HG03469 (cell line): ENCODE measurements around the gene SRGN.
"Not testable (repeated sequence)": the region's sequence is repeated elsewhere in the genome, so short reads cannot be mapped to it uniquely, and the experiment has no call there.

Source experiments
- ATAC-seq: cut with Tn5 transposase; IDR thresholded peaks from one replicate; pipeline ENCODE4 v1.9.1; 2021; ENCODE audit warnings: mild to moderate bottlenecking, moderate library complexity, moderate number of reproducible peaks; ENCODE audit not compliant: unreplicated experiment

The SRGN gene

DNA sequence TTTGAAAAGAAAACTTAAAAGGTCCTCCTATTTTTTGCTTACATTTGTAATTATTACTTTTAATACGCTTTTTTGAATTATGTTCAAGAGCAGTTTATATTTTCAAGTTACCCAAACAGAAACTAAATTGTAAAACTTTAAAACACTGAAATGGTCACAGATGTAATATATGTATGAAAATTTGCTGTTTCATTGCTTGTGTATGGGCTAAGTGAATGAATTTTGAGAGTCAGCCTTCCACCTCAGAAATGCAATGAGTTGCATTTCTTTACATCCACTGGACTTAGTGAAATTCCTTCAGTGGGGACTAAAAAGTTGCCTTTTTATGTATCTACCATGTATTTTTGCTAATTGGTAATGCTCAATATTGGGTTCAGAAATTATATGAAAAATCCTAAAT is 37.7 kb downstream of the SRGN start:
- ATAC-seq: no peak

DNA sequence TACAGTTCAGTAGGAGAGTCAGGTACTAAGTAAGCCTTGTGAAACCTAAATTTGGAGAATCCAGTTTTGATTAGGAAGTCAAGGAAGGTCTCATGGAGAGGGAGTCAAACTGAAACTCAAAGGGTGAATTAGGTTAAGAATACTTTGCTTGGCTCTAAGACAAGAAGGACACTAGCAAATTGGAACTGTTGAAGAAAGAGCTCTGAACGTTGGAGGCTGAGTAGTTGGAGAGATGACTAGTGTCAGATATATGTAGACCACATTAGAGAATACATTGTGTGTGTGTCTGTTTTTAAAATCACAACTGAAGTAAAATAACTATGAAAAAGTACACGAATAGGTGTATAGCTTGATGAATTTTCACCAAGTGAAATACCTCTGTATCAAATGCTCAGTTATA is 42.3 kb downstream of the SRGN start:
- ATAC-seq: no peak

- no peak for ATAC-seq
Measured at GRCh38 chr10:69139961-69140360, 52.1 kb downstream of the SRGN start.

DNA sequence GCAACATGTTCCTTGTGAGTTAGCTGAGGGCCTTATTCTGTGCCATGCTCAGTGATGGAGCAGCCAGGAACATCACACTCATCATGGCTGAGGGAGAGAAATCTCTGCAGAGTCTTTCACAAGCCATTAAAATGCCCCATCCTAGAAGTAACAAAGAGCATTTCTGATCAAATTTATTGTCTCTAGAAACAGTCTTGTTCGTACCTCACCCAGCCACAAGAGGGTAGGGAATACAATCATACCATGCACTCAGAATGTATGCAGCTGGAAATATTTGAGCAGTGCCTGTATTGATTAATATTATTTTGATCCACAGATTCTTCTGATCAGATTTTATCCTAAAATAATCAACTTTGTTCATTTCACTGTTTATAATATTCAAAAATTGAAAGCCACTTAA is 53.4 kb downstream of the SRGN start:
- ATAC-seq: no peak

DNA sequence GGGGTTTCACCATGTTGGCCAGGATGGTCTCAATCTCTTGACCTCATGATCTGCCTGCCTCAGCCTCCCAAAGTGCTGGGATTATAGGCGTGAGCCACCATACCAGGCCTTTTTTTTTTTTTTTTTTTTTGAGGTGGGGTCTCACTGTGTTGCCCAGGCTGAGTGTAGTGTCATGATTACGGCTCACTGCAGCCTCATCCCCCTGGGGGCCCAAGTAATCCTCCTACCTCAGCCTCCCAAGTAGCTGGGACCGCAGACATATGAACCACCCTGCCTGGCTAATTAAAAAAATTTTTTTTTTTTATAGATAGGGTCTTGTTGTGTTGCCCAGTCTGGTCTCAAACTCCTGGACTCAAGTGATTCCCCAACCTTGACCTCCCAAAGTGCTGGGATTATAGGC is 54.2 kb downstream of the SRGN start:
- not testable (repeated sequence) for ATAC-seq

- no peak for ATAC-seq
Measured at GRCh38 chr10:69142983-69143382, 55.1 kb downstream of the SRGN start.

GRCh38 chr10:69145329-69145728 is 57.4 kb downstream of the SRGN start:
- ATAC-seq: no peak

DNA sequence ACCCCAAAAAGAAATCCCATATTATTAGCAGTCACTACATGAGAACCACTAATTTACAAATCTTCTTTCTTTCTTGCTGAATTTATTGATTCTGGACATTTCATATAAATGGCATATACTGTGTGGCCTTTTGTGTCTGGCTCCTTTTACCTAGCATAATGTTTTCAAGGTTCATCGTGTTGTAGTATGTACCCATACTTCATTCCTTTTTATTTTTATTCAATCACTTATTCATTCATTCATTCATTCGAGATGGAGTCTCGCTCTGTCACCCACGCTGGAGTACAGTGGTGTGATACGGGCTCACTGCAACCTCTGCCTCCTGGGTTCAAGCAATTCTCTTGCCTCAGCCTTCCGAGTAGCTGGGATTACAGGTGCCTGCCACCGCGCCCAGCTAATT is 58.0 kb downstream of the SRGN start:
- ATAC-seq: no peak

- ATAC-seq: no peak
Measured at GRCh38 chr10:69146759-69147158, 58.9 kb downstream of the SRGN start.

GRCh38 chr10:69151984-69152383 is 64.1 kb downstream of the SRGN start:
- no peak for ATAC-seq

GRCh38 chr10:69153227-69153626 is 65.3 kb downstream of the SRGN start:
- no peak for ATAC-seq
